ENCODE measurements around the gene CD2AP. TPM values are rescaled to one million over a fixed set of nuclear protein-coding genes. Genes with fewer than 3 reads are reported as not detected.

CD2AP gene
- total RNA-seq, 1 experiment from 2014 or later: 20.6 TPM

DNA sequence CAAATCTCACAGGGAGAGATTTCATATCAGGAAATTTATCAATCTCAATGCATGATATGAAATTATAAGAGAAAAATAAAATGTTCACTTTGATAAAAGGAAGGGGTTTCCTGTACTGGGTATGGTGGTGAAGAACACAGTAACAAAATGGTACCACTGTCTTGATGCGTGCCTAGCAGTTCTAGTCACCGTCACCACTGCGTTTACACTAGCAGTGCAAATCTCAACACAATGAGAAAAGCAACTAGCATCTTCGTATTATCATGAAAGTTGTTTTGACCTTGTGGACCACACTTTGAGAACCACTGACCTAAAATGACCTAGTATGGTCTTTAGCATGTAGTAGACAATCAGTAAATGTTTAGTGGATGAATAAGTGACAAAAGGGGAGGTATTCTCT is 152.4 kb downstream of the CD2AP start:
- DNase-seq (ENCODE audit: low spot score): no peak
- BruUV-seq (replicated peaks): no TSS peak
- peaks cover 14% of the 10 kb centered on the region for H3K4me1 ChIP-seq (ENCODE audit: insufficient read depth, low read length, poor library complexity, severe bottlenecking)
- no peaks in the 10 kb centered on the region for H3K9me3 ChIP-seq (ENCODE audit: low read depth, low read length, poor library complexity, severe bottlenecking)
- ChIA-PET POLR2A (ENCODE audit: low non-redundant PET) (no interaction called here), CTCF (no interaction called here)
- no peak overlapping the region for H3K27ac ChIP-seq (ENCODE audit: low read depth, low read length, poor library complexity, severe bottlenecking)
- H3K4me3 ChIP-seq (ENCODE audit: low read depth, low read length, poor library complexity, severe bottlenecking): no peak overlapping the region
- no peaks in the 10 kb centered on the region for H3K27me3 ChIP-seq (replicated peaks; ENCODE audit: insufficient read depth, low read depth, low read length, poor library complexity)
- intact Hi-C loops (cut with micrococcal nuclease; ENCODE audit: unreplicated experiment): loop anchor here (2.0 to 5.0 kb wide), 2 partner anchors 105 to 218 kb away; no protein-coding TSS in a partner anchor
- no peaks in the 10 kb centered on the region for H3K36me3 ChIP-seq (ENCODE audit: insufficient read depth, low read length, poor library complexity, severe bottlenecking)
- no peak for TF ChIP-seq CTCF (conservative IDR thresholded peaks at IDR 0.05; ENCODE audit: low read depth, low read length)
- no peak for TF ChIP-seq EZH2 (IDR thresholded peaks at IDR 0.05; ENCODE audit: borderline replicate concordance, low read depth, low read length, poor library complexity, severe bottlenecking)

GRCh38 chr6:47630587-47630986 is 153.0 kb downstream of the CD2AP start:
- ChIA-PET POLR2A (ENCODE audit: low non-redundant PET) (no interaction called here), CTCF (interaction anchor here (1.0 to 1.5 kb wide), 3 partner anchors 106 to 216 kb away, joined by 3 to 29 read pairs (median 3); no protein-coding TSS in a partner anchor)
- Histone ChIP-seq H3K4me1 (ENCODE audit: insufficient read depth, low read length, poor library complexity, severe bottlenecking) (peaks cover 14% of the 10 kb centered on the region), H3K4me3 (ENCODE audit: low read depth, low read length, poor library complexity, severe bottlenecking) (no peak overlapping the region), H3K36me3 (ENCODE audit: insufficient read depth, low read length, poor library complexity, severe bottlenecking) (no peaks in the 10 kb centered on the region), H3K27ac (ENCODE audit: low read depth, low read length, poor library complexity, severe bottlenecking) (no peak overlapping the region), H3K9me3 (ENCODE audit: low read depth, low read length, poor library complexity, severe bottlenecking) (no peaks in the 10 kb centered on the region), H3K27me3 (replicated peaks; ENCODE audit: insufficient read depth, low read depth, low read length, poor library complexity) (no peaks in the 10 kb centered on the region)
- TF ChIP-seq CTCF (conservative IDR thresholded peaks at IDR 0.05; ENCODE audit: low read depth, low read length) (no peak), EZH2 (IDR thresholded peaks at IDR 0.05; ENCODE audit: borderline replicate concordance, low read depth, low read length, poor library complexity, severe bottlenecking) (no peak)
- intact Hi-C loops (cut with micrococcal nuclease; ENCODE audit: unreplicated experiment): loop anchor here (2.0 kb wide), 1 partner anchor 104 kb away; no protein-coding TSS in a partner anchor
- no peak for DNase-seq (ENCODE audit: low spot score)
- BruUV-seq (replicated peaks): no TSS peak

- Histone ChIP-seq H3K27me3 (replicated peaks; ENCODE audit: insufficient read depth, low read depth, low read length, poor library complexity) (no peaks in the 10 kb centered on the region), H3K36me3 (ENCODE audit: insufficient read depth, low read length, poor library complexity, severe bottlenecking) (no peaks in the 10 kb centered on the region), H3K9me3 (ENCODE audit: low read depth, low read length, poor library complexity, severe bottlenecking) (no peaks in the 10 kb centered on the region), H3K4me1 (ENCODE audit: insufficient read depth, low read length, poor library complexity, severe bottlenecking) (peaks cover 14% of the 10 kb centered on the region), H3K4me3 (ENCODE audit: low read depth, low read length, poor library complexity, severe bottlenecking) (no peak overlapping the region), H3K27ac (ENCODE audit: low read depth, low read length, poor library complexity, severe bottlenecking) (no peak overlapping the region)
- peak; percentile 77 for DNase-seq (ENCODE audit: low spot score)
- ChIA-PET POLR2A (ENCODE audit: low non-redundant PET) (no interaction called here), CTCF (interaction anchor here (0.9 to 1.5 kb wide), 6 partner anchors 103 to 1779 kb away, joined by 3 to 29 read pairs (median 4); no protein-coding TSS in a partner anchor)
- intact Hi-C loops (cut with micrococcal nuclease; ENCODE audit: unreplicated experiment): loop anchor here (1.0 to 2.0 kb wide), 2 partner anchors 103 to 149 kb away; no protein-coding TSS in a partner anchor
- TF ChIP-seq EZH2 (IDR thresholded peaks at IDR 0.05; ENCODE audit: borderline replicate concordance, low read depth, low read length, poor library complexity, severe bottlenecking) (no peak), CTCF (conservative IDR thresholded peaks at IDR 0.05; ENCODE audit: low read depth, low read length) (peak; percentile 66)
- no TSS peak for BruUV-seq (replicated peaks)
Observed at GRCh38 chr6:47631269-47631772, 153.7 kb downstream of the CD2AP start.

Data from A673 (cell line).